GM12878 (cell line): ENCODE measurements around the gene S100A16. TPM values are rescaled to one million over a fixed set of nuclear protein-coding genes. Genes with fewer than 3 reads are reported as not detected.

Experiments
- ATAC-seq: fragments of 200-7000 bp; cut with Tn5 transposase; 3 replicates; pipeline ENCODE4 v1.9.1; 2020; ENCODE audit warnings: mild to moderate bottlenecking, moderate library complexity
- BruUV-seq: library from RNA; stranded (reverse); fragments of 400-500 nt; replicated peaks from 2 replicates; lab custom pipeline; 2021; lab: Mats Ljungman, UMichigan
- CTCF ChIA-PET: fragments of 300-600 bp; sonication (Branson Sonifier 250); formaldehyde crosslinking; extraction: SDS; loops from one replicate; lab custom pipeline; 2021; ENCODE audit warnings: inconsistent platforms; lab: Yijun Ruan, JAX
- POLR2A ChIA-PET: fragments of 350-600 bp; formaldehyde crosslinking; extraction: SDS; loops from one replicate; lab custom pipeline; 2021; ENCODE audit warnings: inconsistent platforms; lab: Charles Lee
- RAD21 ChIA-PET: fragments of 300-600 bp; sonication (Branson Sonifier 250); formaldehyde crosslinking; loops from one replicate; lab custom pipeline; 2023; ENCODE audit warnings: antibody characterized with exemption; ENCODE audit not compliant: unreplicated experiment; lab: Charles Lee
- SMC1A ChIA-PET: fragments of 300-600 bp; sonication (Branson Sonifier 250); formaldehyde crosslinking; loops from one replicate; lab custom pipeline; 2023; ENCODE audit not compliant: unreplicated experiment, uncharacterized antibody; lab: Charles Lee
- DNase-seq: peaks from one replicate; pipeline ENCODE4 v3.0.0-alpha.2; 2011; ENCODE audit warnings: low read depth, low spot score
- FAIRE-seq: peaks from 3 replicates; lab custom pipeline; 2011; peaks lifted over from hg19 to GRCh38; lab: Jason Lieb, UNC
- H2AFZ ChIP-seq: 2 replicates; pipeline ENCODE4 v1.6.0; 2011; ENCODE audit warnings: low read depth, low read length, control low read depth; ENCODE audit not compliant: control insufficient read depth
- H3K27ac ChIP-seq: 2 replicates; pipeline ENCODE4 v1.5.1; 2011; ENCODE audit warnings: control low read depth; ENCODE audit not compliant: control insufficient read depth, insufficient read depth
- H3K27me3 ChIP-seq, 2 experiments: replicated peaks in 1 of 2; 2 replicates each; pipeline versions ENCODE4 v1.6.0 to v1.6.1; 2011; ENCODE audit warnings: low read length in 1 of 2; ENCODE audit not compliant: control insufficient read depth in 2 of 2, insufficient read depth in 2 of 2
- H3K36me3 ChIP-seq, 2 experiments: 2 replicates each; pipeline ENCODE4 v1.5.1; 2011; ENCODE audit warnings: low read length in 1 of 2; ENCODE audit not compliant: control insufficient read depth in 2 of 2, insufficient read depth in 2 of 2
- H3K4me1 ChIP-seq: 2 replicates; pipeline ENCODE4 v1.6.1; 2011; ENCODE audit warnings: mild to moderate bottlenecking, low read length, moderate library complexity, mixed read lengths; ENCODE audit not compliant: control insufficient read depth, insufficient read depth
- H3K4me2 ChIP-seq: 2 replicates; pipeline ENCODE4 v1.6.0; 2011; ENCODE audit warnings: control low read depth; ENCODE audit not compliant: control insufficient read depth, insufficient read depth
- H3K4me3 ChIP-seq: fragments of 200-600 bp; sonication (generic); 2 replicates; pipeline ENCODE4 v1.5.1; 2016
- H3K79me2 ChIP-seq: 2 replicates; pipeline ENCODE4 v1.6.0; 2011; ENCODE audit warnings: low read length; ENCODE audit not compliant: control insufficient read depth, insufficient read depth
- H3K9ac ChIP-seq: 2 replicates; pipeline ENCODE4 v1.8.0; 2011; ENCODE audit warnings: low read length, control low read depth, mixed read lengths; ENCODE audit not compliant: control insufficient read depth, insufficient read depth
- H3K9me3 ChIP-seq: replicated peaks from 3 replicates; pipeline ENCODE4 v1.5.1; 2011; ENCODE audit warnings: mild to moderate bottlenecking, low read length; ENCODE audit not compliant: control insufficient read depth, insufficient read depth
- H4K20me1 ChIP-seq: 2 replicates; pipeline ENCODE4 v1.6.0; 2011; ENCODE audit not compliant: control insufficient read depth, insufficient read depth
- POLR2A ChIP-seq: IDR thresholded peaks from 2 replicates; pipeline ENCODE4 v1.6.1; 2011; ENCODE audit warnings: low read depth, mild to moderate bottlenecking, low read length
- WGBS: methylation state at CpG from one replicate; pipeline ENCODE4 v1.1.6; 2016; ENCODE audit warnings: low lambda C conversion rate; ENCODE audit not compliant: insufficient replicate concordance, insufficient coverage; ENCODE audit errors: missing lambda C conversion rate; 5-methylcytosine and 5-hydroxymethylcytosine counted together
- in situ Hi-C: fragments of 300-500 bp; cut with MboI; formaldehyde crosslinking; loops from 9 replicates; pipeline ENCODE4 v1.14.3; 2018; ENCODE audit warnings: mixed read lengths
- intact Hi-C: fragments of 100-400 bp; cut with micrococcal nuclease; formaldehyde crosslinking; loops from one replicate; pipeline ENCODE4 v1.14.2; 2022; ENCODE audit not compliant: unreplicated experiment
- polyA plus RNA-seq, 11 experiments: library from polyadenylated mRNA; depleted of rRNA in 4 of 11; unstranded in 6 of 11; stranded (reverse) in 5 of 11; fragments of >200 nt; fragmentation: Nextera tagmentation in 4 of 11; fragmentation: Illumina TruSeq in 1 of 11; extraction: Ambion mirVana in 4 of 11; extraction: Trizol in 1 of 11; gene quantifications; 1 replicate in 1 of 11; 2 replicates in 10 of 11; pipeline versions ENCODE4 v1.2.1 to v1.2.3, GENCODE V29; 2011 to 2016; ENCODE audit warnings: inconsistent platforms in 2 of 11, missing spikeins in 2 of 11, low read depth in 1 of 11
- total RNA-seq, 4 experiments: library from RNA; depleted of rRNA in 3 of 4; stranded (reverse); fragments of >200 nt in 3 of 4; fragmentation: Illumina TruSeq in 1 of 4; extraction: Trizol in 1 of 4; gene quantifications; 2 replicates each; pipeline versions ENCODE4 v1.2.1 to v1.2.3, GENCODE V29; 2013 to 2021
- TF ChIP-seq, protein P1 (sequence below): fragments of 450-650 bp; IDR thresholded peaks from 2 replicates; pipeline ENCODE4 v1.6.1; 2017; ENCODE audit warnings: mild to moderate bottlenecking, moderate library complexity

Gene S100A16
- total and polyA plus RNA-seq, 10 of the 15 experiments (the other 5 are each of a cell fraction or from before 2014, with no cell fraction given) = 0.14 to 0.51 (median 0.25) TPM; not detected in 6

DNA sequence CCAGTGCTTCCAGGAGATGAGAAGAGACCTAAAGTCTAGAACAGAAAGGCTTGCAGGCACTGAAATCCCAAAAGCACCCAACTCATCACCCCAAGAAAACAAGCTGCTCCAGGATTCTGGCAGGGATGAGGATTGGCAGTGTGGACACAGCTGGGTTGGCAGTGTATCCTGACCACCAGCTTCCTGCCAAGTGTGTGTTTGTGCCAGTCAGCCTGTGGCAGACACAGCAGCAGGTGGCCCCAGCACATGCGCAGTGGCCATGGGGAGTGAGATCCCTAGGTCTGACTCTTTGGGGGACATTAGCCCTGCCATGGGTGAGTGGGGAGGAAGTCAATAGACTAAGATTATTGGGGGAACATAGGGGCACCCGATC is 36.9 kb upstream of the S100A16 start:
- ATAC-seq = peak; percentile 27; the same call in 2 of the 3 replicates
- CTCF ChIA-PET = no interaction called here
- SMC1A ChIA-PET = no interaction called here
- WGBS = 69% methylated on average over 2 of the region's 2 CpGs
- in situ Hi-C loops (no loop called here), intact Hi-C loops (no loop called here)
- no peaks in the 10 kb centered on the region for H3K9me3 ChIP-seq
- DNase-seq = no peak
- H3K9ac ChIP-seq = no peak overlapping the region
- no peak overlapping the region for H3K4me3 ChIP-seq
- peaks cover 10 to 17% of the 10 kb centered on the region in 2 experiments for H3K36me3 ChIP-seq
- no peak for FAIRE-seq
- no peak overlapping the region for H2AFZ ChIP-seq
- TF ChIP-seq POLR2A = peak; percentile 66; the same call in 1 of the 2 replicates
- TF ChIP-seq, protein P1, sequence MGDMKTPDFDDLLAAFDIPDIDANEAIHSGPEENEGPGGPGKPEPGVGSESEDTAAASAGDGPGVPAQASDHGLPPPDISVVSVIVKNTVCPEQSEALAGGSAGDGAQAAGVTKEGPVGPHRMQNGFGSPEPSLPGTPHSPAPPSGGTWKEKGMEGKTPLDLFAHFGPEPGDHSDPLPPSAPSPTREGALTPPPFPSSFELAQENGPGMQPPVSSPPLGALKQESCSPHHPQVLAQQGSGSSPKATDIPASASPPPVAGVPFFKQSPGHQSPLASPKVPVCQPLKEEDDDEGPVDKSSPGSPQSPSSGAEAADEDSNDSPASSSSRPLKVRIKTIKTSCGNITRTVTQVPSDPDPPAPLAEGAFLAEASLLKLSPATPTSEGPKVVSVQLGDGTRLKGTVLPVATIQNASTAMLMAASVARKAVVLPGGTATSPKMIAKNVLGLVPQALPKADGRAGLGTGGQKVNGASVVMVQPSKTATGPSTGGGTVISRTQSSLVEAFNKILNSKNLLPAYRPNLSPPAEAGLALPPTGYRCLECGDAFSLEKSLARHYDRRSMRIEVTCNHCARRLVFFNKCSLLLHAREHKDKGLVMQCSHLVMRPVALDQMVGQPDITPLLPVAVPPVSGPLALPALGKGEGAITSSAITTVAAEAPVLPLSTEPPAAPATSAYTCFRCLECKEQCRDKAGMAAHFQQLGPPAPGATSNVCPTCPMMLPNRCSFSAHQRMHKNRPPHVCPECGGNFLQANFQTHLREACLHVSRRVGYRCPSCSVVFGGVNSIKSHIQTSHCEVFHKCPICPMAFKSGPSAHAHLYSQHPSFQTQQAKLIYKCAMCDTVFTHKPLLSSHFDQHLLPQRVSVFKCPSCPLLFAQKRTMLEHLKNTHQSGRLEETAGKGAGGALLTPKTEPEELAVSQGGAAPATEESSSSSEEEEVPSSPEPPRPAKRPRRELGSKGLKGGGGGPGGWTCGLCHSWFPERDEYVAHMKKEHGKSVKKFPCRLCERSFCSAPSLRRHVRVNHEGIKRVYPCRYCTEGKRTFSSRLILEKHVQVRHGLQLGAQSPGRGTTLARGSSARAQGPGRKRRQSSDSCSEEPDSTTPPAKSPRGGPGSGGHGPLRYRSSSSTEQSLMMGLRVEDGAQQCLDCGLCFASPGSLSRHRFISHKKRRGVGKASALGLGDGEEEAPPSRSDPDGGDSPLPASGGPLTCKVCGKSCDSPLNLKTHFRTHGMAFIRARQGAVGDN = no peak
- H3K27ac ChIP-seq = no peak overlapping the region
- no peaks in the 10 kb centered on the region for H4K20me1 ChIP-seq
- BruUV-seq = no TSS peak
- H3K4me1 ChIP-seq = no peaks in the 10 kb centered on the region
- POLR2A ChIA-PET = interaction anchor here (0.5 to 1.7 kb wide), 2 partner anchors 12 to 25 kb away, joined by 6 to 7 read pairs; no protein-coding TSS in a partner anchor
- RAD21 ChIA-PET = no interaction called here
- H3K27me3 ChIP-seq = no peaks in the 10 kb centered on the region
- H3K4me2 ChIP-seq = no peak overlapping the region
- no peaks in the 10 kb centered on the region for H3K79me2 ChIP-seq
